Adrenal gland (tissue), 12 donors: ENCODE results near the gene KLF3. TPM values are rescaled to one million over a fixed set of nuclear protein-coding genes. Genes with fewer than 3 reads are reported as not detected.

Experiments used
- DNase-seq, 7 donors: peaks; one replicate each; pipeline ENCODE4 v3.0.0-alpha.2; 2019 to 2020
- H3K27ac ChIP-seq, 5 donors: fragments of 200-600 bp; sonication (generic) in 4 of 5; 1 replicate in 3 of 5; 2 replicates in 2 of 5; pipeline versions ENCODE4 v1.5.1 to v1.8.0; 2016 to 2020; ENCODE audit warnings: mild to moderate bottlenecking in 1 of 5
- H3K27me3 ChIP-seq: fragments of 200-600 bp; 2 replicates; pipeline ENCODE4 v1.8.0; 2021
- H3K36me3 ChIP-seq, 2 donors: fragments of 200-600 bp; replicated peaks in 1 of 2; 1 replicate in 1 of 2; 2 replicates in 1 of 2; pipeline versions ENCODE4 v1.5.1 to v1.8.0; 2018 to 2022
- H3K4me1 ChIP-seq, 2 donors: fragments of 200-600 bp; replicated peaks in 1 of 2; 1 replicate in 1 of 2; 2 replicates in 1 of 2; pipeline versions ENCODE4 v1.5.1 to v1.8.0; 2018 to 2021
- H3K4me3 ChIP-seq, 4 donors: fragments of 200-600 bp; sonication (generic) in 3 of 4; one replicate each; pipeline ENCODE4 v1.5.1; 2016 to 2018
- H3K9me3 ChIP-seq, 3 donors: fragments of 200-600 bp; sonication (generic) in 1 of 3; replicated peaks in 1 of 3; 1 replicate in 2 of 3; 2 replicates in 1 of 3; pipeline versions ENCODE4 v1.5.1 to v1.8.0; 2016 to 2021
- CTCF ChIP-seq, 6 experiments: fragments of 450-650 bp in 4 of 6; fragments of 200-600 bp in 2 of 6; sonication (generic) in 1 of 6; IDR thresholded peaks; 1 replicate in 5 of 6; 2 replicates in 1 of 6; pipeline versions ENCODE4 v1.5.1 to v1.8.0; 2016 to 2021; ENCODE audit warnings: antibody characterized with exemption in 6 of 6, mild to moderate bottlenecking in 2 of 6, moderate library complexity in 1 of 6
- POLR2A ChIP-seq, 2 donors: fragments of 450-650 bp; IDR thresholded peaks; one replicate each; pipeline ENCODE4 v1.6.1; 2017; ENCODE audit warnings: antibody characterized with exemption in 2 of 2, mild to moderate bottlenecking in 2 of 2, moderate library complexity in 1 of 2
- WGBS, 4 donors: extraction: QIAGEN DNeasy Blood & Tissue Kit in 2 of 4; methylation state at CpG; one replicate each; pipeline versions ENCODE4 v1.1.5 to v1.1.7; 2013 to 2017; 5-methylcytosine and 5-hydroxymethylcytosine counted together
- intact Hi-C, 2 donors: fragments of 100-400 bp; cut with DNase I; formaldehyde crosslinking; loops; one replicate each; pipeline versions ENCODE4 v1.14.1 to v1.15.0; 2022 to 2023
- polyA plus RNA-seq, 3 donors: library from polyadenylated mRNA; stranded (reverse); fragments of 200-250 nt in 2 of 3; fragments of 350-450 nt in 1 of 3; fragmentation: Illumina TruSeq in 1 of 3; extraction: RNeasy Lipid Tissue Mini Kit (QIAGEN cat#74804) in 1 of 3; gene quantifications; one replicate each; pipeline ENCODE4 v1.2.3, GENCODE V29; 2013 to 2014
- total RNA-seq, 9 donors: library from RNA; depleted of rRNA in 4 of 9; stranded (reverse); fragments of >200 nt in 4 of 9; fragments of 120-200 nt in 1 of 9; fragmentation: NEBNext Ultra II Directional in 1 of 9; extraction: Animal tissue kit (Norgen Biotek cat#: 25700) in 1 of 9; gene quantifications; one replicate each; pipeline versions ENCODE4 v1.1.0 to v1.2.4, GENCODE V29; 2013 to 2023
- donor health status: healthy with polysubstance abuse.
- donor health status: Bipolar disorder and iron deficiency.
- donor health status: DM: yes; HTN: yes; CAD: no.
- donor health status: DM: no; HTN: no; CAD: no.
- donor health status: DM: no; HTN: no; CAD: no.
- donor health status: DM: yes; HTN: yes; CAD: no.

Gene KLF3
- total and polyA plus RNA-seq, 12 donors = 10.1 to 45.7 (median 38.0) TPM

- H3K27me3 ChIP-seq = no peaks in the 10 kb centered on the region
- intact Hi-C loops = no loop called here
- H3K36me3 ChIP-seq = no peaks in the 10 kb centered on the region
- no peak overlapping the region for H3K27ac ChIP-seq
- no peak overlapping the region for H3K4me3 ChIP-seq
- DNase-seq = no peak
- WGBS, 4 donors = 94 to 97% (median 95%) methylated on average over 5 of the region's 5 CpGs
- H3K9me3 ChIP-seq = no peaks in the 10 kb centered on the region
- TF ChIP-seq POLR2A (IDR thresholded peaks at IDR 0.05) (no peak), CTCF (IDR thresholded peaks at IDR 0.05) (no peak)
- no peaks in the 10 kb centered on the region for H3K4me1 ChIP-seq
Measured at GRCh38 chr4:38745881-38746280, 81.9 kb downstream of the KLF3 start.

- no peak for DNase-seq
- Histone ChIP-seq H3K9me3 (no peaks in the 10 kb centered on the region), H3K27me3 (no peaks in the 10 kb centered on the region), H3K4me3 (no peak overlapping the region), H3K27ac (no peak overlapping the region), H3K4me1 (no peaks in the 10 kb centered on the region), H3K36me3 (no peaks in the 10 kb centered on the region)
- TF ChIP-seq POLR2A (IDR thresholded peaks at IDR 0.05) = no peak
- no peak for TF ChIP-seq CTCF (IDR thresholded peaks at IDR 0.05)
- intact Hi-C loops = no loop called here
Measured at GRCh38 chr4:38747629-38748028, 83.6 kb downstream of the KLF3 start.

GRCh38 chr4:38749336-38749735 is 85.3 kb downstream of the KLF3 start:
- H3K27me3 ChIP-seq = no peaks in the 10 kb centered on the region
- no peaks in the 10 kb centered on the region for H3K4me1 ChIP-seq
- H3K4me3 ChIP-seq = no peak overlapping the region
- WGBS, 4 donors = 74 to 76% (median 75%) methylated on average over 4 of the region's 4 CpGs
- H3K27ac ChIP-seq = no peak overlapping the region
- no peak for TF ChIP-seq POLR2A (IDR thresholded peaks at IDR 0.05)
- intact Hi-C loops = no loop called here
- H3K36me3 ChIP-seq = no peaks in the 10 kb centered on the region
- DNase-seq = no peak
- no peaks in the 10 kb centered on the region for H3K9me3 ChIP-seq

Other genes starting within 250 kb of the KLF3 start
- under 1 TPM in 6 of 9 donors, not detected in 3; 0.11 to 0.60 (median 0.22) TPM for gene TLR10, start 118.8 kb downstream of the KLF3 start, total RNA-seq
- gene TLR10, start 118.8 kb downstream of the KLF3 start, polyA plus RNA-seq = under 1 TPM; 0.11 to 0.40 (median 0.13) TPM
- gene TLR1, start 140.6 kb downstream of the KLF3 start, total RNA-seq = 10 to 100 TPM in 8 of 9 donors, 1 to 10 TPM in 1; 5.3 to 60.0 (median 16.1) TPM
- 1 to 10 TPM; 2.5 to 5.9 (median 2.8) TPM for gene TLR1, start 140.6 kb downstream of the KLF3 start, polyA plus RNA-seq
- gene TLR6, start 192.6 kb downstream of the KLF3 start, total RNA-seq = 10 to 100 TPM in 1 of 9 donors, 1 to 10 TPM in 8; 2.8 to 14.4 (median 6.4) TPM
- 1 to 10 TPM in 2 of 3 donors, under 1 TPM in 1; 0.80 to 2.6 (median 1.0) TPM for gene TLR6, start 192.6 kb downstream of the KLF3 start, polyA plus RNA-seq
- 100 to 1,000 TPM; 115 to 335 (median 191) TPM for gene FAM114A1, start 203.6 kb downstream of the KLF3 start, total RNA-seq
- 100 to 1,000 TPM in 1 of 3 donors, 10 to 100 TPM in 2; 29.3 to 212 (median 29.4) TPM for gene FAM114A1, start 203.6 kb downstream of the KLF3 start, polyA plus RNA-seq